RWPE1 (cell line): ENCODE results near the gene CFTR.

Experiments
- CTCF ChIA-PET: fragments of 350-600 bp; sonication (Branson Sonifier 250); formaldehyde crosslinking; extraction: SDS; loops from one replicate; lab custom pipeline; 2021; lab: Yijun Ruan, JAX
- POLR2A ChIA-PET: fragments of 400-600 bp; formaldehyde crosslinking; extraction: SDS; loops from one replicate; lab custom pipeline; 2020; ENCODE audit warnings: antibody characterized with exemption; ENCODE audit not compliant: low non-redundant PET; lab: Yijun Ruan, JAX
- DNase-seq: peaks from one replicate; pipeline ENCODE4 v3.0.0; 2012; ENCODE audit warnings: low spot score
- H3K27ac ChIP-seq: fragments of 450-650 bp; 2 replicates; pipeline ENCODE4 v1.5.1; 2017
- CTCF ChIP-seq: fragments of 450-650 bp; conservative IDR thresholded peaks from 2 replicates; pipeline ENCODE4 v1.5.1; 2017; ENCODE audit warnings: low read depth, mild to moderate bottlenecking

CFTR gene

GRCh38 chr7:117530390-117530789 lies 50.6 kb downstream of the CFTR start:
- DNase-seq: no peak
- no peak for TF ChIP-seq CTCF
- CTCF ChIA-PET: no interaction called here
- POLR2A ChIA-PET: no interaction called here
- no peak overlapping the region for H3K27ac ChIP-seq

GRCh38 chr7:117531595-117532244 lies 51.9 kb downstream of the CFTR start:
- no peak for TF ChIP-seq CTCF
- H3K27ac ChIP-seq: no peak overlapping the region
- POLR2A ChIA-PET: no interaction called here
- no peak for DNase-seq
- CTCF ChIA-PET: interaction anchor here (0.6 kb wide), 1 partner anchor 520 kb away, joined by 10 read pairs; no protein-coding TSS in a partner anchor

GRCh38 chr7:117538053-117538452 lies 58.2 kb downstream of the CFTR start:
- ChIA-PET CTCF (no interaction called here), POLR2A (no interaction called here)
- no peak overlapping the region for H3K27ac ChIP-seq
- no peak for DNase-seq
- TF ChIP-seq CTCF: no peak

- no peak for TF ChIP-seq CTCF
- ChIA-PET CTCF (no interaction called here), POLR2A (no interaction called here)
- DNase-seq: no peak
- no peak overlapping the region for H3K27ac ChIP-seq
Observed at GRCh38 chr7:117544061-117544460, 64.2 kb downstream of the CFTR start.

GRCh38 chr7:117548035-117548434 lies 68.2 kb downstream of the CFTR start:
- ChIA-PET POLR2A (no interaction called here), CTCF (no interaction called here)
- DNase-seq: no peak
- TF ChIP-seq CTCF: no peak
- no peak overlapping the region for H3K27ac ChIP-seq

GRCh38 chr7:117550625-117551024 lies 70.8 kb downstream of the CFTR start:
- POLR2A ChIA-PET: no interaction called here
- TF ChIP-seq CTCF: no peak
- no peak overlapping the region for H3K27ac ChIP-seq

GRCh38 chr7:117552660-117553059 lies 72.8 kb downstream of the CFTR start:
- CTCF ChIA-PET: no interaction called here
- H3K27ac ChIP-seq: no peak overlapping the region
- POLR2A ChIA-PET: no interaction called here
- no peak for TF ChIP-seq CTCF
- DNase-seq: no peak

More at GRCh38 chr7:117550625-117551024, 70.8 kb downstream of the CFTR start:
- no peak for DNase-seq
- CTCF ChIA-PET: no interaction called here
